Suppressor macrophage (primary cell): ENCODE data around the gene AP3D1.
"Not testable (repeated sequence)": the region's sequence is repeated elsewhere in the genome, so short reads cannot be mapped to it uniquely, and the experiment has no call there.

Source experiments
- DNase-seq, 4 experiments: peaks; one replicate each; pipeline ENCODE4 v3.0.0-alpha.2; 2020 to 2022
- total RNA-seq, 17 experiments: gene quantifications; one replicate each; lab custom pipeline; 2026; ENCODE audit warnings: mixed read lengths in 6 of 17, inconsistent platforms in 3 of 17; lab: John Stamatoyannopoulos, UW

Gene AP3D1
- 164 to 339 (median 204) reads per million in 17 experiments for total RNA-seq

- DNase-seq: peak; percentile 100
Measured at GRCh38 chr19:2151339-2152229, at the start of gene AP3D1. Gene AP3D1 (minus strand): TSS chr19:2151566. CDS start chr19:2151334, 232 bp downstream.

- not testable (repeated sequence) for DNase-seq
Measured at GRCh38 chr19:2200624-2201294, 49.4 kb upstream of the AP3D1 start.

GRCh38 chr19:2199861-2200623 lies 48.7 kb upstream of the AP3D1 start:
- no peak for DNase-seq

- DNase-seq: peak in 1 of 4 experiments; percentile 27
Measured at GRCh38 chr19:2199215-2199614, 47.8 kb upstream of the AP3D1 start.

- DNase-seq: no peak
Measured at GRCh38 chr19:2198317-2198716, 47.0 kb upstream of the AP3D1 start.

- DNase-seq: no peak
Measured at GRCh38 chr19:2197270-2197669, 45.9 kb upstream of the AP3D1 start.

GRCh38 chr19:2195914-2196313 lies 44.5 kb upstream of the AP3D1 start:
- DNase-seq: no peak

GRCh38 chr19:2195361-2195760 lies 44.0 kb upstream of the AP3D1 start:
- DNase-seq: no peak

GRCh38 chr19:2194513-2195078 lies 43.2 kb upstream of the AP3D1 start:
- DNase-seq: no peak

- no peak for DNase-seq
Measured at GRCh38 chr19:2193807-2194206, 42.4 kb upstream of the AP3D1 start.

- DNase-seq: no peak
Measured at GRCh38 chr19:2192862-2193261, 41.5 kb upstream of the AP3D1 start.

GRCh38 chr19:2191456-2192310 lies 40.3 kb upstream of the AP3D1 start:
- DNase-seq: no peak

- DNase-seq: no peak
Measured at GRCh38 chr19:2190848-2191455, 39.6 kb upstream of the AP3D1 start.

GRCh38 chr19:2189880-2190279 lies 38.5 kb upstream of the AP3D1 start:
- no peak for DNase-seq

GRCh38 chr19:2188708-2189385 lies 37.5 kb upstream of the AP3D1 start:
- peak; percentile 75 to 89 (median 77) for DNase-seq

- peak in 3 of 4 experiments; percentile 51 to 77 (median 63) for DNase-seq
Measured at GRCh38 chr19:2187159-2187558, 35.8 kb upstream of the AP3D1 start.

GRCh38 chr19:2186071-2186846 lies 34.9 kb upstream of the AP3D1 start:
- DNase-seq: no peak

- DNase-seq: no peak
Measured at GRCh38 chr19:2185734-2186070, 34.3 kb upstream of the AP3D1 start.

- no peak for DNase-seq
Measured at GRCh38 chr19:2184422-2184975, 33.1 kb upstream of the AP3D1 start.

- no peak for DNase-seq
Measured at GRCh38 chr19:2181633-2181997, 30.2 kb upstream of the AP3D1 start.
